GM18951 (cell line): Measurements from ENCODE around the gene OR2Z1.
"Not testable (repeated sequence)": the region's sequence is repeated elsewhere in the genome, so short reads cannot be mapped to it uniquely, and the experiment has no call there.

ENCODE experiments used
- POLR2A ChIP-seq: IDR thresholded peaks from 4 replicates; pipeline ENCODE4 v1.6.1; 2011; ENCODE audit warnings: mild to moderate bottlenecking; ENCODE audit not compliant: insufficient read length, insufficient read depth; ENCODE audit errors: extremely low read depth
- in situ Hi-C: fragments of 300-500 bp; cut with MboI; formaldehyde crosslinking; loops from one replicate; pipeline ENCODE4 v1.12.0; 2022; ENCODE audit warnings: low sequenced_read_pairs, mixed read lengths, inconsistent platforms; ENCODE audit not compliant: unreplicated experiment

Gene OR2Z1

DNA sequence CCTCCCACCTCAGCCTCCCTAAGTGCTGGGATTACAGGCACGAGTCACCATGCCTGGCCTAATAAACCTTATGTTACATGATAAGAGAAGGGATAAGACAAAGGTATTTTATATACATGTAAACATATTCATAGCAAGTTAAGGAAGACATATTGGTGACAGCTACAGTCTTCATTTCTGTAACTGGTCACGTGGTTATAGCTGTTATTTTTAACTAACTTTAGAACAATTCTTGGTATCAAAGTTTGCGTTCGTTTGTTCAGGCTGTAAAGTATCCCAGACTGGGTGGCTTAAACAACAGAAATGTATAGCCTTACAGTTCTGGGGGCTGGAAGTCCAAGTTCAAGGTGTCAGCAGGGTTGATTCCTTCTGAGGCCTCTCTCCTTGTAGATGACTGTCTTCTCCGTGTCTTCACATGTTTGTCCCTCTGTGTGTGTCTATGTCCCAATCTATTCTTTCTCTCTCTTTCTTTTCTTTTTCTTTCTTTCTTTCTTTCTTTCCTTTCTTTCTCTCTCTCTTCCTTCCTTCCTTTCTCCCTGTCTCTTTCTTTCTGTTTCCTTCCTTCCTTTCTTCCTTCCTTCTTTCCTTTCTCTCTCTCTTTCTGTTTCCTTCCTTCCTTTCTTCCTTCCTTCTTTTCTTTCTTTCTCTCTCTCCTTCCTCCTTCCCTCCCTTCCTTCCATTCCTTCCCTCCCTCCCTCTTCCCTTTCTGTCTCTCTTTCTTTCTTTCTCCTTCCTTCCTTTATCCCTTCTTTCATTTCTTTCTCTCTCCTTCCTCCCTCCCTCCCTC lies 30.5 kb upstream of the OR2Z1 start:
- in situ Hi-C loops, result no loop called here
- TF ChIP-seq POLR2A, result no peak

DNA sequence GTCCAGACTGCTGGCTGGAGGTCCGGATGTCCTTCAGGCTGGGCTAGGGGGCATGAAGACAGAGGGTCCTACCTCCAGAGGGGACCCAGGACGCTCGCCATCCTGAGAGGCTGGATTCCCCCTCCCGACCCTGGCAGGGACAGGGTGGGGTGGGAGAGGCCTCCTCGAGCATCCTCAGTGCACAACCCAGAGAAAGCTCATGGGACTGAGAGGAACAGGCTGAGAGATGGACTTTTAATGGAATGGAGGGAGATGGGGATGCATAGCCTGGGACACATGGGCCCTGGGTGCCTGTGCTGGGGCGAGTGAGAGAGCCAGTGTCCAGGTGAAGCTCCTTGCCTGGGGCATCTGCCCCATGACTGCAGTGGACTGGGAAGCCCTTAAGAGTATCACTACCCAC lies 25.9 kb upstream of the OR2Z1 start:
- in situ Hi-C loops, result no loop called here

DNA sequence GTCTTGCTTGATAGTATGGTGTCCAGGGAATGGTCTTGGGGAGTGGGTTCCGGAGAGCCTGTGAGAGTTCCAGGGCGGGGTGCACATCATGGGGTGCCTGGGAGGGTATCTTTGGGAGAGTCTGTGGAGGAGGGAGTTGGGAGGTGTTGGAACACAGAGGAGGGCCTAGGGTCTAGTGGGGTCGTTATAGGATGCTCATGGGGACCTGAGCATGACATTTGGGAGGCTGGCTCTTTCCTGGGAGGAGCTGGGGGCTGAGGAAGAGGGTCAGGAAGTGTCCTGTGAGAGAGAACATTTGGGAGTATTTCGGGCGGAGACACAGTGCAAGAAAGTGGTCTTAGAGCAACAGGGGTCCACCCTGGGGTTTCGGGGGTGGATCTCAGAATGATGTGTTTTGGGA lies 25.5 kb upstream of the OR2Z1 start:
- in situ Hi-C loops, result no loop called here
- TF ChIP-seq POLR2A, result no peak

More for the DNA sequence above, 25.9 kb upstream of the OR2Z1 start:
- TF ChIP-seq POLR2A, result no peak

DNA sequence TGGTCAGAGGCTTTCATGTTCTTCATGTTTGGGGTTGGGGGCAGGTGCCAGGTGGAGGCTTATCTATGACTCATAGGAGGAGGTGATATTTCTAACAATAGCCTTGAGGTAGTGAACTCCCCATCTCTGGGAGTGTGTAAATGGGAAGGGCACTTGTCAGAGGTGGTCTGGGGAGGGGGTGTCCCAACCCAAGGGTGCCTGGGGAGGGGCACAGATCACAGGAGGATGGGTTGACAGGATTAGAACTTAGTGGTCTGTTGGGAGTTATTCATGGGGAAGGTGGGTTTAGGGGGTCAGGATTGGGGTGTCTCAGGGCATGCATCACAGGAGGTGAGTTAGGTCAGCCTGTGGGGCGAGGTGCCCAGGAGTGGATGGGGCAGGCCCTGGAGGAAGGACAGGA lies 24.4 kb upstream of the OR2Z1 start:
- no peak for TF ChIP-seq POLR2A
- in situ Hi-C loops, result no loop called here

DNA sequence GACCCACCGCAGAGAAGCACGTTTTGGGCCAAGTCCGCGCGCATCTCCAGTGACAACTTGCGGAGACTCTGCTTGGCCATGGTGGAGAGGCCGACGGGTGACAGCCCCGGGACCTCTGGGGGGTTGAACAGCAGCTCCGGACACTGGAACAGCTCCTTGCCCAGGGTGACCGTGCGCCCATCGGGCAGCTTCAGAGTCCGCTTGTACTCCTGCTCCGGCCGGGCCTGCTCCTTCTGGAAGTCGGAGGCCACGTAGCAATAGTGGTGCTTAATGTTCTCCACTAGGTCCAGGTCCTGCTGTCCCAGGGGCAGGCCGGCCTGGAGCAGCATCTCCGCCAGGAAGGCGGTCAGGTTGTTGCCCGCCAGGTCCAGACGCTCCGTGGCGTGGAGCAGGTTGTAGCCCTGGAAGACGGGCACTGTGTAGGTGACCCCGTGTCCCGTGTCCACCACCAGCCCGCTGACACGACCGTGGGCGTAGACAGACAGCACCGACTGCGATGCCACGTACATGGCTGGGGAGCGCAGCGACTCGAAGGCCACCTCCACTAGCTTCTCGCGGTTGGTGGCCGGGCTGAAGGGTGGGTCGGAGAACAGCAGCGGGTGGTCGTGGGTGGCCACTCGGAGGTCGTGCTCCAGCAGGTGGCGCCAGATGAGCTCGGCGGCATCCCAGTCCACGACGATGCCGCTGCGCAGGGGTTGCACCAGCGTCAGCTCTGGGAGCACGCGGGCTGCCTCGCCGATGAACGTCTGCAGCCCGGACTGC lies 23.6 kb upstream of the OR2Z1 start:
- TF ChIP-seq POLR2A, result no peak
- in situ Hi-C loops, result no loop called here

DNA sequence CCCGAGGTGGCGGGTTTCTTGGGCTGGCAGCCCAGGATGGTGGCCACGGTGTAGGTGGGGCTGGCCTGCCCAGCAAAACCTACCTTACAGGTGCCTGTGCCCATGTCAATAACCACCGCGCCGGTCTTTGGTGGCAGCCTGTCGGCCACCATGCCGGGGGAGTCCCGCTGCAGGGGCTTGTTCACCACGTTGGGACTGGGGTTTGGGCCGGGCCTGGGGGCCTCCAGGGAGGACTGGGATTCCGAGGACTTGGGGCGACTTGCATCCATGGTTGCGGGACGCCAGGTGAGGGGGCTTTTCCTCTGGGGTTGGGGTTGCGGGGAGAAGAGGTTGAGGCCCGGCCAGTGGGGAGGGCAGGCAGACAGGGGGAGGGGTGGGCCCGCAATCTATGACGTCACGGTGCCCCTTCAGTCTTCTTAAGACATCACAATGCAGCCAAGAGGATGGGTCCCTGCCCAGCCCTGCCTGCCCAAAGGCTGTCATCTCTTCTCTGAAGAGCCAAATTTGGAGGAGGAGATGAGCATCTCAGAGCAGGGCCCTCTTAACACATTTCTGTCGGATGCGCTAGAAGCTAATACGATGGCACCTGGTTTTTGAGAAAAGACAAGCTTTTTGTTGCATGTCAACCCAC lies 22.9 kb upstream of the OR2Z1 start, which contains the start of gene ACTL9:
ACTL9 (minus strand) TSS at position 363 of the 631 bp plus-strand sequence; CDS start at position 269, 94 bp downstream.
- no peak for TF ChIP-seq POLR2A
- in situ Hi-C loops, result no loop called here

DNA sequence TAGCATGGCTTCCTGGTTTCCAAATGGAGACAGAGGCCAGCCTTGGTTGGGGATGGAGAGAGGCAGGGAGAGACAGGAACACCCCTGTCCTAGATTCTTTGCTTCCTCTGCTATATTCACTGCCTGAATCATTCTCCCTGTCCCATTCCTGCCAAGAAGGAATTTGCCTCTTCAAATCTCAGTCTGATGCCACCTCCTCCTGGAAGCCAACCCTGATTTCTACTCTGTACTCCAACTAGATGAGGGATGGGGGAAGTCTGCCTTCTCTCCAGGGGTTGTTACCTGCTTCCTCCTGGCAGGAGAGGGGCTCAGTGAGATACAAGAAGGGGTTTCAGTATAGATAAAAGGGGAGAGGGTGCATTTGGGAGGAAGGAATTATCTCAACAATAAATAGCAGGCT lies 21.5 kb upstream of the OR2Z1 start:
- TF ChIP-seq POLR2A, result no peak
- in situ Hi-C loops, result no loop called here

DNA sequence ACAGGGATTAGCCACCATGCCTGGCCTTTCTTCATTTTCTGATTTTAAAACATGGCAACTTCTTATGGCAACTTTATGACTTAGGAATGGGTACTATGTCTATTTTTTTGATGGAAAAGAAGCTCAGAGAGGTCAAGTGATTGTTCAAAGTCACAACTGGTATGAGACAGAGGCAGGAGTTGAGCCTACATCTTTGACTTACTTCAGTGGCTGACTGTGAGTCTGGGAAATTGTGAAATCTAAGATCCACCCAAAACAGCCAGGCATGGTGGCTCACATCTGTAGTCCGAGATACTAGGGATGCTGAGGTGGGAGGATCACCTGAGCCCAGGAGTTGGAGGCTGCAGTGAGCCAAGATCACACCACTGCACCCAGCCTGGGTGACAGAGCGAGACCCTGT lies 20.5 kb upstream of the OR2Z1 start:
- in situ Hi-C loops, result no loop called here
- no peak for TF ChIP-seq POLR2A

DNA sequence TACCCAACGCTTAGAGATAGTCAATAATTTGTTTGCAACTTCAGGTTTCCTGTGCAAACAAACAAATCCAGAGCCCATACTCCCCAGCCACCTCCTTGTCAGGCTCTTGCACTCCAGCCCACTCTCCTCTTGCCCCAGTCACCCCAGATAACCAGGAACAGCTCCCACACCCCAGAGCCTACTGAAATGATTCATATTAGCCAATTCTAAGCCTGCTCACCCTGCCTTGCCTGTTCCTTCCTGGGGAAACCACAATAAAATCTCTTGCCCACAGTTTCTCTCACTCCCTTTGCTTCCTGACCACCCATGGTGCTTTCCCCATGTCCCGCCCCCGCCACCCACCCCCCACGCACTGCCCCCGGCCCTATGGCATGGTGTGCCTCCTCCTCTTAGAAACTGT lies 19.1 kb upstream of the OR2Z1 start:
- in situ Hi-C loops, result no loop called here
- no peak for TF ChIP-seq POLR2A

DNA sequence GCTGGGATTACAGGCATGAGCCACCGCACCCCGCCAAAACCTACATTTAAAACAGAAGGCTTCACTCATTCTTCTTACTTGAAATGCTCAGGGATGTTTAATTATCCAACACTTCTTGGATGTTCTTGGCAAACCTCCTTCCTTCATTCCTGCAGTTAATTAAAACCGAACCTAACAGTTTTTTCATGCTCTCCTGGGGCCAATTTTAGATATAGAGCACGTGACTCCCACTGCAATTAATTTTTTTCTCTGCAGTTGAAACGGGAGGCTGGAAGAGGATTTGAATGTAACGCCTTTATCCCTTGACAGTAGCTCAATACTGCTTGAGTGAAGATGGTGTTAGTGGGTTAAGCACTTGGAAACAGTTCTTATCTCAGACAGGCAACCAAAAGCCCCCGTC lies 18.2 kb upstream of the OR2Z1 start:
- in situ Hi-C loops, result no loop called here

DNA sequence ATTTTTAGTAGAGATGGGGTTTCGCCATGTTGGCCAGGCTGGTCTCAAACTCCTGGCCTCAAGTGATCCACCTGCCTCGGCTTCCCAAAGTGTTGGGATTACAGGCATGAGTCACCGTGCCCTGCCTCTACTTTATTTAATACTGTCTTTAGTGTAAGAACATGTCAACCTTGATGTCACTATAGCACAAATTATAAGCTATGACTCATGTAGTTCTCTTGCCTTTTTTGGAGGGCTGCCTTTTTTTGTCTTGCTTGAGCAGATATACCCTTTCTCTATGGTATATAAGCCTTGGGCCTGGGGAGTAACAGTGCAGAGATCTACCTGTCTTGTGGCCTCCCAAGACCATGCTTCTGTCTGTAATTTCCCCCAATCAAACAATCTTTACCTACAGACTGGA lies 16.1 kb upstream of the OR2Z1 start:
- in situ Hi-C loops, result not testable (repeated sequence)

More for the DNA sequence above, 18.2 kb upstream of the OR2Z1 start:
- TF ChIP-seq POLR2A, result no peak

DNA sequence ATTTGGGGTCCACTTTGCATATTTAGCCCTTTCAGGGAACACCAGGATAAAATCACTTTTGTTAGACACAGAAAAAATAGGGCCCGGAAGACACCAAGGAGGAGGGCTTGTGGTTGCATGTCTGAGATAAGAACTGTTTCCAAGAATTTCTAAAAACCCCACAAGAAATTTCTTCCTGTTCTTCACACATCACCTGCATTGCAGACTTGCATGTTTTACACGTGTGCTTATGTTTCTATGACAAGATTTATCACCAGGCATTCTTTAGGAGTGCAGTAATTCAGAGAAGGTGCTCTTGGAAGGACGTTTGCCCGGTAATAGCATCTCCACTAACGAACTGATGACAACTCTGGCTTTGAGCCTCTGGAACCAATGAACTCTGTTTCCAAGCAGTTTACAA lies 15.7 kb upstream of the OR2Z1 start:
- in situ Hi-C loops, result no loop called here
- TF ChIP-seq POLR2A, result no peak

DNA sequence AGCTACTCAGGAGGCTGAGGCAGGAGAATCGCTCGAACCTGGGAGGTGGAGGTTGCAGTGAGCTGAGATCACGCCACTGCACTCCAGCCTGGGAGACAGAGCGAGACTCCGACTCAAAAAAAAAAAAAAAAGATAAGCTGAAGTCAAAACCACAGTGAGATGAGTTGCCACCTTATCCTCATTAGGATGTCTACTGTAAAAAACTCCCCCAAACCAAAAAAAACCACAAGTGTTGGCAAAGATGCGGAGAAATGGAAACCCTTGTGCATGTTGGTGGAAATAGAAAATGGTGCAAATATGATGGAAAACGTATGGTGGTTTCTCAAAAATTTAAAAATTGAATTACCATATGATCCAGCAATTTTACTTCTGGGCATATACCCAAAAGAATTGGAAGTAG lies 11.1 kb upstream of the OR2Z1 start:
- in situ Hi-C loops, result not testable (repeated sequence)

DNA sequence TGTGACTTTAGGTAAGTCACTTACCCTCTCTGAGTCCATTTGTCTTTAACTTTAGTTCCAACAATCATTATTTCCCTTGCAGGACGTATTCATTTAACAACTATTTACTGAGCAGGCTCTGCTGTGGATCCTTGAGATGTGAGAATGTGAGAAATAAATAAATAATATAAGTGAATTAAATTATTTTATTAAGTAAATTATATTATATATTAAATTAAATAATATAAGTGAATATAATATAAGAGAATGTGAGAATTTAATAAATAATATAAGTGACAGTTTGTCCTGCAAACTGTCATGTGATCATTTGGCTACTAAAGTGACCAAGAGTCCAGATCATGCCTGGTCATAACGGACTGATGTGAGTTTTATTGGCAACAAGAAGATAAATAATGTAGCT lies 598 bp downstream of the OR2Z1 start:
- TF ChIP-seq POLR2A, result no peak
- in situ Hi-C loops, result no loop called here
